Thymus (tissue), 11 donors: ENCODE data around the gene TP63. TPM values are rescaled to one million over a fixed set of nuclear protein-coding genes. Genes with fewer than 3 reads are reported as not detected.

Experiments used
- DNase-seq, 9 donors: peaks; one replicate each; pipeline ENCODE4 v3.0.0-alpha.2; 2013; ENCODE audit warnings: low spot score in 9 of 9, low read depth in 6 of 9, missing footprints in 1 of 9
- H3K27ac ChIP-seq, 2 donors: one replicate each; pipeline ENCODE4 v1.5.1; 2013; ENCODE audit warnings: control low read depth in 1 of 2, low read depth in 1 of 2, low read length in 1 of 2, mild to moderate bottlenecking in 1 of 2, moderate library complexity in 1 of 2
- H3K27me3 ChIP-seq, 2 donors: one replicate each; pipeline ENCODE4 v1.5.1; 2013; ENCODE audit warnings: low read length in 1 of 2; ENCODE audit not compliant: control insufficient read depth in 2 of 2, insufficient read depth in 1 of 2
- H3K36me3 ChIP-seq, 2 donors: one replicate each; pipeline ENCODE4 v1.5.1; 2013; ENCODE audit warnings: low read length in 1 of 2, mild to moderate bottlenecking in 1 of 2, moderate library complexity in 1 of 2; ENCODE audit not compliant: control insufficient read depth in 2 of 2, insufficient read depth in 2 of 2
- H3K4me1 ChIP-seq, 2 donors: one replicate each; pipeline ENCODE4 v1.5.1; 2013; ENCODE audit warnings: low read length in 2 of 2; ENCODE audit not compliant: control insufficient read depth in 2 of 2, insufficient read depth in 2 of 2
- H3K4me3 ChIP-seq, 2 donors: one replicate each; pipeline ENCODE4 v1.5.1; 2013; ENCODE audit warnings: low read length in 2 of 2, control low read depth in 1 of 2, mild to moderate bottlenecking in 1 of 2
- H3K9me3 ChIP-seq, 2 donors: one replicate each; pipeline ENCODE4 v1.5.1; 2013; ENCODE audit warnings: low read length in 1 of 2, mild to moderate bottlenecking in 1 of 2; ENCODE audit not compliant: control insufficient read depth in 2 of 2, insufficient read depth in 1 of 2
- WGBS: extraction: QIAGEN DNeasy Blood & Tissue Kit; methylation state at CpG from one replicate; pipeline ENCODE4 v1.1.7; 2013; 5-methylcytosine and 5-hydroxymethylcytosine counted together
- polyA plus RNA-seq: library from polyadenylated mRNA; stranded (reverse); fragments of 200-250 nt; gene quantifications from one replicate; pipeline ENCODE4 v1.2.3, GENCODE V29; 2013
- total RNA-seq: library from RNA; stranded (reverse); fragments of 120-200 nt; gene quantifications from one replicate; pipeline ENCODE4 v1.2.4, GENCODE V29; 2013
- donor health status: healthy.

Gene TP63
- total and polyA plus RNA-seq, 2 donors, result 17.3 to 47.1 TPM

DNA sequence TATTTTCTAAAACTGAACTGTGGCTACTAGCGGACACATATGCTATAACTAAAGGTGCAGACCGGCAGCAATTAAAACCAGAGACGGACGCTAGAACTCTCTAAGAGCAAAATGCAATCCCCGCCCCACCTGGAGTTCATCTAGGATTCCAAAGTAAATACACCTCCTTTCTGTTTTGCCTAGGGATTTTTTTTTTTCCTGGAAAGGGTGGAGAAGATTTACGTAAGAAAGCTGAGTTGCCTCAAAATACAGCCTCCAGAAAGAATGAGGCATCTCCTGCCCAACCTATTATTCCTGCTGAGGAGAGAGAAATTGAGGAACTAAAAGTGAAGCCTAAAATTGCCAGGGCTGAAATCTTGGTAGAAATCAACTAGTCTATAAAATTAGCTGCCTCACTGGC, 150.2 kb downstream of the TP63 start:
- no peaks in the 10 kb centered on the region for H3K27me3 ChIP-seq
- H3K9me3 ChIP-seq, result no peaks in the 10 kb centered on the region
- peak overlapping the region in 1 of 2 donors; percentile 70 for H3K27ac ChIP-seq
- WGBS, result 95% methylated on average over 6 of the region's 6 CpGs
- peak in 1 of 9 donors; percentile 23 for DNase-seq
- H3K4me3 ChIP-seq, result no peak overlapping the region
- H3K36me3 ChIP-seq, result no peaks in the 10 kb centered on the region
- no peaks in the 10 kb centered on the region for H3K4me1 ChIP-seq

DNA sequence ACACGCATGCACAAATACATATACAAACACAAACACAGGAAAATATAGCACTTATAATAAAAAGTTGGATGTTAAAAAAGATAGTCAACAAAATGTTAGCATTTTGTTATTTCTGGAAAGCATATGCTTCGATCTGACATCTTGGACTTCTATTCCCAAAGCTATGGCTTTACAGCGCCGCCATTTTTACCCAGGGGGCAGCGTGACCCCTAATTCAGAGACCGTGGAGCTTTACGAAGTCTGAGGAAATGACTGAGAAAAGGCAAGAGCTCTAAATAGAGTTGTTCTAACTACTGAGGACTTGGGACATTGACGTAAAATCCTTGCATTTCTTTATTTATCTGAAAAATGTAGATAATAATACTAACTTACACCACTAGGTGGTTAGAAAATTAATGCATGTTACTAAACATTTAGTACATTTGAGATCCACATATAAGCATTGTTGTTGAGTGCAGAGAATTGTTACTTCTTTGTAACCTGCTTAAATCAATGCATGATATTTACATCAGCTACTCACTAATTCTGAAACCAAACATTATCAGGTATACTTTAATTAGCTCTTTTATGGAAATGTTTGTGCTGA, 155.4 kb downstream of the TP63 start:
- Histone ChIP-seq H3K27me3 (no peaks in the 10 kb centered on the region), H3K9me3 (no peaks in the 10 kb centered on the region), H3K4me1 (peaks cover 0 to 4% of the 10 kb centered on the region in 2 donors), H3K36me3 (no peaks in the 10 kb centered on the region), H3K27ac (no peak overlapping the region), H3K4me3 (no peak overlapping the region)
- 95% methylated on average over 8 of the region's 8 CpGs for WGBS
- no peak for DNase-seq

DNA sequence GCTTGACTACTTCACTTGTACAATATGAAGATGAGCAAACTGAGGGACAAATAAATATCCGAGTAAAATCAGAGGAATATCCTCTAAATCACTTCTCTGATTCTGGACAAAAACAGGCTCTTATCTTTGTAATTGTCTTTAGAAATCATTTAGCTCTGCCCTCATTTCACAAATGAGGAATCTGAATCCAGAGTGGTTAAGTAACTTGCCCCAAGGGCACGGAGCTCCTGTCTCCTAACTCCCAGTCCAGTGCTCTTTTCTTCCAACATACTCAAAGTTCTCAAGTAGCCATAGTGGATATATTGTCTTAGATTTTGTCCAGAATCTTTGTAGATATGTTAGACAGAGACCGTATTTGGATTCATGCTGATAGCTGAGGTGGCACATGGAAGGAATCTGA, 156.0 kb downstream of the TP63 start:
- no peak for DNase-seq
- no peaks in the 10 kb centered on the region for H3K27me3 ChIP-seq
- no peaks in the 10 kb centered on the region for H3K36me3 ChIP-seq
- WGBS, result 97% methylated on average over 3 of the region's 3 CpGs
- no peaks in the 10 kb centered on the region for H3K9me3 ChIP-seq
- H3K27ac ChIP-seq, result no peak overlapping the region
- no peak overlapping the region for H3K4me3 ChIP-seq
- H3K4me1 ChIP-seq, result peaks cover 0 to 4% of the 10 kb centered on the region in 2 donors

DNA sequence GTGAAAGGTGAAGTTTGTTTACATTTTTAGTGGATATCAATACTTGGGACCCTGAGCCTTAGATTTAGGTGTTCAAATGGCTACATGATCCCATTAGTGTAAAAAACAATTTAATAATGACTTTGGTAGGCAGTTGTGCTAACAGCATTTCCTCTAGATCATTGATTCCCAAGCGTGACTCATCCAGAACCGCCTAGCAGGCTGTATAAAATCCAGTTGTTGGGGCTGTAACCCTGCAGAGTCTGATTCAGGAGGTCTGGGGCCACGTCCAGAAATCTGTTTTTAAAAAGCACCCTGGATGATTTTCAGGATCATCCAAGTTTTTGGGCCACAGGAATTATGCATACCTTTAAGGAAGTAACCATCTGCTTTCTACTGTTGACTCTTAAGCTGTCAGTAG, 156.4 kb downstream of the TP63 start:
- no peaks in the 10 kb centered on the region for H3K27me3 ChIP-seq
- peaks cover 0 to 4% of the 10 kb centered on the region in 2 donors for H3K4me1 ChIP-seq
- H3K27ac ChIP-seq, result no peak overlapping the region
- no peak overlapping the region for H3K4me3 ChIP-seq
- H3K9me3 ChIP-seq, result no peaks in the 10 kb centered on the region
- no peaks in the 10 kb centered on the region for H3K36me3 ChIP-seq
- WGBS, result 76% methylated on average over 3 of the region's 3 CpGs
- DNase-seq, result no peak

DNA sequence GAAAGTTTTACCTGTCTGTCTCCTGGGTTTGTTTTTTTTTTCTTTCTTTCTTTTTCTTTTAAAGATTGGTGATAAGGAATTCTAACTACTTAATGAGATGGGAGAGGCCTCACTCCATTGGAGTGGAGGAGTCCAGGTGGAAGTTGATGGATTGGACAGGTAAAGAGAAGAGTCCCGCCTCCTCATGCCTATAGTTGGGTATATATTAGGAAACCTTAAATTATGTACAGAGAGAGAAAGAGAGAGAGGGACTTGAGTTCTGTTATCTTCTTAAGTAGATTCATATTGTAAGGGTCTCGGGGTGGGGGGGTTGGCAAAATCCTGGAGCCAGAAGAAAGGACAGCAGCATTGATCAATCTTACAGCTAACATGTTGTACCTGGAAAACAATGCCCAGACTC, 158.2 kb downstream of the TP63 start:
- no peak for DNase-seq
- Histone ChIP-seq H3K27ac (no peak overlapping the region), H3K9me3 (no peaks in the 10 kb centered on the region), H3K4me3 (peak overlapping the region in 1 of 2 donors; percentile 21), H3K4me1 (peaks cover 0 to 4% of the 10 kb centered on the region in 2 donors), H3K36me3 (no peaks in the 10 kb centered on the region), H3K27me3 (no peaks in the 10 kb centered on the region)
- 89% methylated on average over 2 of the region's 2 CpGs for WGBS

DNA sequence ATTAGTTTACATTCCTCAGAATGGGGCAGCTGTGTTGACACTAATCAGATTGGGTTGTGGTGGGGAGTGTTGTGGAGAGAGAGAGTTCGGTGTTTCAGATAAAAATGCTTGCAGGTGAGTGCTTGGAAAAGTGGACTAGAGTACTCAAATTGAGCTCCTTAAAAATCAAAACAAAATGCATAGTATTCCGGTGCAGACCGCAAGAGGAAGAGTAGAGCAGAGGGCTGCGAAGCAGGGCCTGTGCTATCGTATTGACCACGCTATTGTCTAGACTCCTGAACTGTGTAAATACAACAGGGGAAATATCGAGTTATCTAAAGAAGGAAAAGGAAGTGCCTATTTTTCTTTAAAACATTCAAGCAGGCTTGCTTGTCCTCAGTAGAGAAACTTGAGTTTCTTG, 159.5 kb downstream of the TP63 start:
- 9% methylated on average over 7 of the region's 7 CpGs for WGBS
- DNase-seq, result peak in 2 of 9 donors; percentile 5 to 25
- no peaks in the 10 kb centered on the region for H3K36me3 ChIP-seq
- H3K4me3 ChIP-seq, result peak overlapping the region; percentile 21
- peaks cover 0 to 4% of the 10 kb centered on the region in 2 donors for H3K4me1 ChIP-seq
- no peaks in the 10 kb centered on the region for H3K9me3 ChIP-seq
- H3K27ac ChIP-seq, result no peak overlapping the region
- H3K27me3 ChIP-seq, result no peaks in the 10 kb centered on the region

DNA sequence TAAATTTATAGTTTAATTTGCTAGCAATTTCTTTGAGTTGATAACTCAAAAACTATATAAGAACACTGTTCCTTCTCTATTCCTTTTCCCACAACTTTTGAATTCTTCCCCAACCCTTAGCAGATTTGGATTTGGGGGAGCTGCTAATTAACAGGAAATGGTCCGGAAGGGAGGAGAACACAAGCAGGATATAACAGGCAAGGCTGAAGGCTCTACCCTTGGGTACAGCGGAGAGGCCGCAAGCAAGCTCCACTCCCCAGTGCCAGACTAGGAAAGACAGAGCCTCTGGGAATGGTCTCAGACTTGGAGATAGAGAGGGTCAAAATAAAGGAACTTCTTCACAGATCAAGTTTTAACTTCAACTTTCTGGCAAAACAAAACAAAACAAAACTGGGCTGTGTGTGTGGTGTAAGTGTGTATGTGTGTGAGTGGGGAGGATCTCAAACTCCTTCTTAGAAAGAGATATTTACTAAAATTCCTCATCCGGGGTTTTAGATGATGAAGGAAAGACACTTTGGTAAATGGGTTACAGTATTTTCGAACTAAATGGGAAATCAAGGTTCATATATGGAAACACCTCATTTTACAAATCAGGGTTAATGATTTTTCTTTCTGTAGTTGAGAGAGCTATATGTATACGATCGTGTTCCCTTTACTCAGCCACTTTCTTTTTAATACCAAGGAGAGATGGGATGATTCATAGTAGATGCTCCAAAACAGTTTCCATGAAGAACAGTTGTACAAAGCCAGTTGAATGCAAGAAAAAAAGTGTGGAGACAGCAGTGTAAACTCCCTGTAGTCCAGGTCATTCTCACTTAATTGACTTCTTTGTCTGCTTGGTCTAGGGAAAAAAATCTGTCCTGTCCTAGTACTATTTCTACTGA, 161.1 kb downstream of the TP63 start:
- peak overlapping the region; percentile 22 to 39 for H3K27ac ChIP-seq
- 84% methylated on average over 7 of the region's 7 CpGs for WGBS
- H3K9me3 ChIP-seq, result no peaks in the 10 kb centered on the region
- H3K4me1 ChIP-seq, result peaks cover 0 to 4% of the 10 kb centered on the region in 2 donors
- H3K27me3 ChIP-seq, result no peaks in the 10 kb centered on the region
- H3K36me3 ChIP-seq, result no peaks in the 10 kb centered on the region
- H3K4me3 ChIP-seq, result peak overlapping the region; percentile 7 to 25
- no peak for DNase-seq

DNA sequence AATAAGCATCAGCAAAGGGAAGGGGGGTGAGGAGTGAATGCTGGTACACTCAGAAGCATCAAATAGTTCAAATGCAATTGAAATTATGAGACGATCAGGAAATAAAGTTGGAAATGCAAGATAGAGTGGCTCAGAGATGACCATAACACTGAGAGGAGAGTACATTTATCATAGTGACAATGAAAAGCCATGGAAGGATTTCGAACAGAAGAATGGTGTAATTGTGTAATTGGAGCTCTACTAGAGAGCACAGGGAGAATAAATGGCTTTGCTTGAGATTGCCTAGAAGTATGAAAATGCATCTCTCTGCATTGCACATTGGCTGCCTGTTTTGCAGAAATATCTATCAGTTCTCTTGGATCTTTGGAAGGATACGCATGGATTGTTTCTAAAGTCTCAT, 163.3 kb downstream of the TP63 start:
- Histone ChIP-seq H3K4me3 (no peak overlapping the region), H3K27ac (no peak overlapping the region), H3K9me3 (no peaks in the 10 kb centered on the region), H3K27me3 (no peaks in the 10 kb centered on the region), H3K4me1 (peaks cover 0 to 4% of the 10 kb centered on the region in 2 donors), H3K36me3 (no peaks in the 10 kb centered on the region)
- no peak for DNase-seq
- WGBS, result 85% methylated on average over 3 of the region's 3 CpGs

DNA sequence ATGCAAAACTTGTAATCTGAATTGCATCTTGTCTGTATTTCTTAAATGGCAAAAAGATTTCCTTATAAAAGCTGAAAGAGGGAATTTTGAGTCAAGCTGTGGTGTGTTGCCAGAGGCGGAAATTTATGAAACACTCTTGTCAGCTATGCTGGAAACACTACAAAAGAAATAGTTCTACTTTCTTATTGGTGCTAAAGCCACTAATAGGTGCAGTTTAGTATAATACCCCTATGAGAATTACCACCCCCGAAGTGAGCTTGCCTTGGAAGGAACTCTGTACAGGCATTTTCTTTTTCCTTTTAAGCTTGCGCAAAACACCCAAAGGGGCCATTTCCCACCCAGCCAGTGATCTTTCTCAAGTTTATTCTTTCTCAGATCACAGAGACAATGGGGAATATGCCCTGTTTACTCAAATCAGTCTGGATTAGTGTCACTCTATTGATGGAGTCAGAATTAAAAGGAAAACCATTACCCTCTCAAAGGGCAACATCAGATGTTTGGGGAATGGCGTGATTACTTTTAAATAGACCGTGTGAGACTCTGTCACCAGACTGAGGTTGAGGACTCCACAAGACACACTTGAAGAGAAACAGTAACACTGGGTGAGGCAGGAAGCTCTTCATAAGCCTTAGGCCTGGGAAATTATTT, 166.0 kb downstream of the TP63 start:
- no peaks in the 10 kb centered on the region for H3K36me3 ChIP-seq
- H3K27ac ChIP-seq, result peak overlapping the region in 1 of 2 donors; percentile 68
- WGBS, result 92% methylated on average over 5 of the region's 5 CpGs
- H3K4me1 ChIP-seq, result no peaks in the 10 kb centered on the region
- DNase-seq, result no peak
- H3K4me3 ChIP-seq, result no peak overlapping the region
- no peaks in the 10 kb centered on the region for H3K27me3 ChIP-seq
- no peaks in the 10 kb centered on the region for H3K9me3 ChIP-seq
